ENCODE measurements around the gene CPLX3. TPM values are rescaled to one million over a fixed set of nuclear protein-coding genes. Genes with fewer than 3 reads are reported as not detected.

Gene CPLX3
- polyA plus RNA-seq, 4 donors = not detected

- DNase-seq (ENCODE audit: low read depth in 4 of 4, low spot score in 3 of 4) = no peak
Measured at GRCh38 chr15:74866090-74866489, 39.7 kb downstream of the CPLX3 start.

GRCh38 chr15:74867466-74868038, 41.1 kb downstream of the CPLX3 start:
- no peak for DNase-seq (ENCODE audit: low read depth in 4 of 4, low spot score in 3 of 4)

- no peak for DNase-seq (ENCODE audit: low read depth in 4 of 4, low spot score in 3 of 4)
Measured at GRCh38 chr15:74868059-74868458, 41.6 kb downstream of the CPLX3 start.

- DNase-seq (ENCODE audit: low read depth in 4 of 4, low spot score in 3 of 4) = no peak
Measured at GRCh38 chr15:74869372-74869725, 42.9 kb downstream of the CPLX3 start.

GRCh38 chr15:74869726-74870407, 43.4 kb downstream of the CPLX3 start:
- no peak for DNase-seq (ENCODE audit: low read depth in 4 of 4, low spot score in 3 of 4)

GRCh38 chr15:74870436-74871215, 44.2 kb downstream of the CPLX3 start:
- no peak for DNase-seq (ENCODE audit: low read depth in 4 of 4, low spot score in 3 of 4)

- DNase-seq (ENCODE audit: low read depth in 4 of 4, low spot score in 3 of 4) = no peak
Measured at GRCh38 chr15:74872702-74873035, 46.2 kb downstream of the CPLX3 start.

GRCh38 chr15:74873036-74873755, 46.8 kb downstream of the CPLX3 start, which contains the start of gene SCAMP2:
SCAMP2 (minus strand) TSS chr15:74873365; CDS start chr15:74873255, 110 bp downstream.
- DNase-seq (ENCODE audit: low read depth in 4 of 4, low spot score in 3 of 4) = peak; percentile 88 to 93 (median 91)

- no peak for DNase-seq (ENCODE audit: low read depth in 4 of 4, low spot score in 3 of 4)
Measured at GRCh38 chr15:74873756-74874424, 47.5 kb downstream of the CPLX3 start.

GRCh38 chr15:74878273-74878672, 51.8 kb downstream of the CPLX3 start:
- DNase-seq (ENCODE audit: low read depth in 4 of 4, low spot score in 3 of 4) = no peak

Other genes starting within 250 kb of the CPLX3 start
- 10 to 100 TPM; 61.0 to 84.1 (median 70.9) TPM for gene CLK3, start 210.8 kb upstream of the CPLX3 start, polyA plus RNA-seq (ENCODE audit: insufficient read length in 4 of 4)
- 10 to 100 TPM; 35.8 to 42.9 (median 39.8) TPM for gene EDC3, start 130.6 kb upstream of the CPLX3 start, polyA plus RNA-seq (ENCODE audit: insufficient read length in 4 of 4)
- gene CYP1A1, start 101.1 kb upstream of the CPLX3 start, polyA plus RNA-seq (ENCODE audit: insufficient read length in 4 of 4) = not detected
- gene CYP1A2, start 77.8 kb upstream of the CPLX3 start, polyA plus RNA-seq (ENCODE audit: insufficient read length in 4 of 4) = under 1 TPM; 0.06 to 0.20 (median 0.13) TPM
- 10 to 100 TPM; 34.6 to 52.8 (median 43.5) TPM for gene CSK, start 44.5 kb upstream of the CPLX3 start, polyA plus RNA-seq (ENCODE audit: insufficient read length in 4 of 4)
- not detected for gene LMAN1L, start 13.8 kb upstream of the CPLX3 start, polyA plus RNA-seq (ENCODE audit: insufficient read length in 4 of 4)
- gene ULK3, start 16.5 kb downstream of the CPLX3 start, polyA plus RNA-seq (ENCODE audit: insufficient read length in 4 of 4) = 10 to 100 TPM; 29.3 to 35.1 (median 30.0) TPM
- gene SCAMP2, start 46.7 kb downstream of the CPLX3 start, polyA plus RNA-seq (ENCODE audit: insufficient read length in 4 of 4) = 10 to 100 TPM; 65.3 to 74.9 (median 71.9) TPM
- gene MPI, start 63.4 kb downstream of the CPLX3 start, polyA plus RNA-seq (ENCODE audit: insufficient read length in 4 of 4) = 10 to 100 TPM; 49.1 to 67.4 (median 59.8) TPM
- 10 to 100 TPM; 49.9 to 57.9 (median 53.2) TPM for gene FAM219B, start 80.2 kb downstream of the CPLX3 start, polyA plus RNA-seq (ENCODE audit: insufficient read length in 4 of 4)
- gene COX5A, start 111.4 kb downstream of the CPLX3 start, polyA plus RNA-seq (ENCODE audit: insufficient read length in 4 of 4) = 100 to 1,000 TPM in 3 of 4 donors, 10 to 100 TPM in 1; 100.0 to 217 (median 204) TPM
- 1 to 10 TPM; 2.3 to 3.8 (median 2.9) TPM for gene RPP25, start 130.1 kb downstream of the CPLX3 start, polyA plus RNA-seq (ENCODE audit: insufficient read length in 4 of 4)
- gene SCAMP5, start 168.9 kb downstream of the CPLX3 start, polyA plus RNA-seq (ENCODE audit: insufficient read length in 4 of 4) = 10 to 100 TPM; 17.9 to 29.0 (median 20.8) TPM
- 10 to 100 TPM in 2 of 4 donors, 1 to 10 TPM in 2; 9.0 to 14.1 (median 9.9) TPM for gene PPCDC, start 197.0 kb downstream of the CPLX3 start, polyA plus RNA-seq (ENCODE audit: insufficient read length in 4 of 4)